Umbilical cord (tissue), 2 donors: Measurements from ENCODE around the gene PCDHGA1. TPM values are rescaled to one million over a fixed set of nuclear protein-coding genes. Genes with fewer than 3 reads are reported as not detected.
"Not testable (repeated sequence)": the region's sequence is repeated elsewhere in the genome, so short reads cannot be mapped to it uniquely, and the experiment has no call there.

Source experiments
- DNase-seq: peaks from one replicate; pipeline ENCODE4 v3.0.0-alpha.2; 2015; ENCODE audit warnings: low spot score
- total RNA-seq: library from RNA; depleted of rRNA; stranded (reverse); fragments of >200 nt; gene quantifications from one replicate; pipeline ENCODE4 v1.2.3, GENCODE V29; 2014; ENCODE audit warnings: low replicate concordance; ENCODE audit not compliant: insufficient read depth

PCDHGA1 gene
- total RNA-seq, 1 donor from 2014 or later = 0.96 TPM

- DNase-seq = not testable (repeated sequence)
These were observed 15.7 kb downstream of the PCDHGA1 start for GRCh38 chr5:141346017-141346416.

DNA sequence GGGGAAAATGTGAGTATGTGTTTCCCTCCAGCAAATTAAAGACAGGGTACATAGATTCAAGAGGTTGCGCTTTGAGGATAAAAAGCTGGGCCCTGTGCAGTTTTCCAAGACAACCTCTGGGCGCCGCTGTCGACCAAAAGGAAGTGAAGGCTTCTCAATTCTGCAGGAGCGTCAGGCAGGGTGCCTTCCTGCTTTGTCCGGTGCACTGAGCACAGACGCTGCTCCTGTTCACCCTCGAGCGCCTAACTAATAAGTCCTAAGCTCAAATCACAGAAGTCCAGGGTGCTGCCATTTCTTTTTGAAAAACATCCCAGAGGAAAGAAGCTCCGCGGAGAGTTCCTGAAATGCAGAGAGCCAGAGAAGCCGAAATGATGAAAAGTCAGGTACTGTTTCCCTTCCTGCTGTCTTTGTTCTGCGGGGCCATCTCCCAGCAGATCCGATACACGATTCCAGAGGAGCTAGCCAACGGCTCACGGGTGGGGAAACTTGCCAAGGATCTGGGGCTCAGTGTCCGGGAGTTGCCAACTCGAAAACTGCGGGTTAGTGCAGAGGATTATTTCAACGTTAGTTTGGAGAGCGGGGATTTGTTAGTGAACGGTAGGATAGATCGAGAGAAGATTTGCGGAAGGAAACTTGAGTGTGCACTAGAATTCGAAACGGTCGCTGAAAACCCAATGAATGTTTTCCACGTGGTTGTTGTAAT lies 19.8 kb downstream of the PCDHGA1 start, which contains the start of gene PCDHGB1:
Gene PCDHGB1, plus strand, starts transcription at position 183 of the 703 bp plus-strand sequence. Its CDS starts 162 bp downstream, at position 345.
- DNase-seq = no peak

DNA sequence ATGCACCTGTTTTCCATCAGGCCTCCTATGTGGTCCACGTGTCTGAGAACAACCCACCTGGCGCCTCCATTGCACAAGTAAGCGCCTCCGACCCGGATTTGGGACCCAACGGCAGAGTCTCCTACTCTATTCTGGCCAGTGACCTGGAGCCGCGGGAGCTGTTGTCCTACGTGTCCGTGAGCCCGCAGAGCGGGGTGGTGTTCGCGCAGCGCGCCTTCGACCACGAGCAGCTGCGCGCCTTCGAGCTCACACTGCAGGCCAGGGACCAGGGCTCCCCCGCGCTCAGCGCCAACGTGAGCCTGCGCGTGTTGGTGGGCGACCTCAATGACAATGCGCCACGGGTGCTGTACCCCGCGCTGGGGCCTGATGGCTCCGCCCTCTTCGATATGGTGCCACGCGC lies 21.3 kb downstream of the PCDHGA1 start:
- no peak for DNase-seq

DNA sequence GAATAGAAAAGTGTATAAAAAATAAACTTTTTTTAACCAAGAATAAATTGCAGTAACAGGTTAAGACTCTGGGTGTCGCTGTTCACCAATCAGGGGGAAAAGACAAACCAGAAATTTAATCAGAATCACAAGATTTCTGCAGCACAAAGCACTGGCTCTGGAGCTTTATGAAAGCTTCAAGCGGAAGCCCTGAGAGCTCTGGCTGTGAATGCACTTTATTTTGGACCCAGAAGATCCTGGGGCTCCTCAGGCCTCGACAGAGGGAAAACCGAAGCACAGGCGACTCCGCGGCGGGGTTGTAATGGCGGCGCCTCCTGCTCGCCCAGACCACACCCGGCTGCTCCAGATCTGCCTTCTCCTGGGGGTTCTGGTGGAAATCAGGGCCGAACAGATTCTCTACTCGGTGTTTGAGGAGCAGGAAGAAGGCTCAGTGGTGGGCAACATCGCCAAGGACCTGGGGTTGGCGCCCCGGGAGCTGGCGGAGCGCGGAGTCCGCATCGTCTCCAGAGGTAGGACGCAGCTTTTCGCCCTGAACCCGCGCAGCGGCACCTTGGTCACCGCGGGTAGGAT lies 24.7 kb downstream of the PCDHGA1 start, which contains the start of gene PCDHGA4:
Gene PCDHGA4, plus strand, starts transcription at position 122 of the 570 bp plus-strand sequence. Its CDS starts 87 bp downstream, at position 209.
- DNase-seq = no peak

GRCh38 chr5:141355641-141356040 lies 25.3 kb downstream of the PCDHGA1 start:
- no peak for DNase-seq

DNA sequence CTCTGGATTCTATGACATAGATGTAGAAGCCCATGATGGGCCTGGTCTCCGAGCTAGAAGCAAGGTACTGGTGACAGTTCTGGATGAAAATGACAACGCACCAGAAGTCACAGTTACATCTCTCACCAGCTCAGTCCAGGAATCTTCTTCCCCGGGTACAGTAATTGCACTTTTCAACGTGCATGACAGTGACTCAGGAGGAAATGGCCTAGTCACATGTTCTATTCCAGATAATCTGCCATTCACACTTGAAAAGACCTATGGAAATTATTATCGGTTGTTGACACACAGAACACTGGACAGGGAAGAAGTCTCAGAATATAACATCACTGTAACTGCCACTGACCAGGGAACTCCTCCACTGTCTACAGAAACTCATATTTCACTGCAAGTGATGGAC lies 25.8 kb downstream of the PCDHGA1 start:
- DNase-seq = no peak

DNA sequence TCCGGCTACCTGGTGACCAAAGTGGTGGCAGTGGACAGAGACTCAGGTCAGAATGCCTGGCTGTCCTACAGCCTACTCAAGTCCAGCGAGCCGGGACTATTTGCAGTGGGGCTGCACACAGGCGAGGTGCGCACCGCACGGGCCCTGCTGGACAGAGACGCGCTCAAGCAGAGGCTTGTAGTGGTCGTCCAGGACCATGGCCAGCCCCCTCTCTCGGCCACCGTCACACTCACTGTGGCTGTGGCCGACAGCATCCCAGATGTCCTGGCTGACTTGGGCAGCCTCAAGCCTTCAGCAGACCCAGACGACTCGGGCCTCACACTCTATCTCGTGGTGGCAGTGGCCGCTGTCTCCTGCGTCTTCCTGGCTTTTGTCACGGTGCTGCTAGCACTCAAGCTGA lies 26.6 kb downstream of the PCDHGA1 start:
- DNase-seq = no peak

DNA sequence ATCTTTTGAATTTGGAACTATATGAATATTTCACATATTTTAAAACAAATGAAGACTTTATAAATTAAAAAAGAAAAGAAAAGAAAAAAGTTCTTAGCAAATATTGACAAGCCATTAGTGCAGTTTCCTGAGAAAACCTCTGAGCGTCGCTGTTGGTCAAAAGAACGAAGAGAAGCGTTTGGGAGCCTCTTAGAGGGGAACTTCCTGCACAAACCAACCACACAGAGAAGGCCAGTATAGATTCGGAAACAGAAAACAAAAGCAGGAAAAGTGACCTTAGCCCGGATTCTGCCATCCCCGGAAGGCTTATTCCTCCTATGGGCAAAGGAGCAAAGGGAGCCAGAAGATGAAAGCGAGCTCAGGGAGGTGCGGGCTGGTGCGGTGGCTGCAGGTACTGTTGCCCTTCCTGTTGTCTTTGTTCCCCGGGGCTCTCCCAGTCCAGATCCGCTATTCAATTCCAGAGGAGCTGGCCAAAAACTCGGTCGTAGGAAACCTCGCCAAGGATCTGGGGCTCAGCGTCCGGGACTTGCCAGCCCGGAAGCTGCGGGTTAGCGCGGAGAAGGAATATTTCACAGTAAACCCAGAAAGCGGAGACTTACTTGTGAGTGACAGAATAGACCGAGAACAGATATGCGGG lies 29.6 kb downstream of the PCDHGA1 start, which contains the start of gene PCDHGB2:
Gene PCDHGB2, plus strand, starts transcription at position 205 of the 637 bp plus-strand sequence. Its CDS starts 142 bp downstream, at position 347.
- no peak for DNase-seq

GRCh38 chr5:141360685-141361084 lies 30.4 kb downstream of the PCDHGA1 start:
- DNase-seq = no peak

GRCh38 chr5:141362719-141363118 lies 32.4 kb downstream of the PCDHGA1 start:
- no peak for DNase-seq

- no peak for DNase-seq
These were observed 33.8 kb downstream of the PCDHGA1 start, which contains the start of gene PCDHGA5 for GRCh38 chr5:141363952-141364660. PCDHGA5 (plus strand) TSS chr5:141364162; CDS start chr5:141364331, 169 bp downstream.

GRCh38 chr5:141366016-141366896 lies 35.9 kb downstream of the PCDHGA1 start:
- no peak for DNase-seq

GRCh38 chr5:141369994-141370848 lies 39.9 kb downstream of the PCDHGA1 start, which contains the start of gene PCDHGB3:
PCDHGB3 (plus strand) TSS chr5:141370242; CDS start chr5:141370395, 153 bp downstream.
- no peak for DNase-seq

DNA sequence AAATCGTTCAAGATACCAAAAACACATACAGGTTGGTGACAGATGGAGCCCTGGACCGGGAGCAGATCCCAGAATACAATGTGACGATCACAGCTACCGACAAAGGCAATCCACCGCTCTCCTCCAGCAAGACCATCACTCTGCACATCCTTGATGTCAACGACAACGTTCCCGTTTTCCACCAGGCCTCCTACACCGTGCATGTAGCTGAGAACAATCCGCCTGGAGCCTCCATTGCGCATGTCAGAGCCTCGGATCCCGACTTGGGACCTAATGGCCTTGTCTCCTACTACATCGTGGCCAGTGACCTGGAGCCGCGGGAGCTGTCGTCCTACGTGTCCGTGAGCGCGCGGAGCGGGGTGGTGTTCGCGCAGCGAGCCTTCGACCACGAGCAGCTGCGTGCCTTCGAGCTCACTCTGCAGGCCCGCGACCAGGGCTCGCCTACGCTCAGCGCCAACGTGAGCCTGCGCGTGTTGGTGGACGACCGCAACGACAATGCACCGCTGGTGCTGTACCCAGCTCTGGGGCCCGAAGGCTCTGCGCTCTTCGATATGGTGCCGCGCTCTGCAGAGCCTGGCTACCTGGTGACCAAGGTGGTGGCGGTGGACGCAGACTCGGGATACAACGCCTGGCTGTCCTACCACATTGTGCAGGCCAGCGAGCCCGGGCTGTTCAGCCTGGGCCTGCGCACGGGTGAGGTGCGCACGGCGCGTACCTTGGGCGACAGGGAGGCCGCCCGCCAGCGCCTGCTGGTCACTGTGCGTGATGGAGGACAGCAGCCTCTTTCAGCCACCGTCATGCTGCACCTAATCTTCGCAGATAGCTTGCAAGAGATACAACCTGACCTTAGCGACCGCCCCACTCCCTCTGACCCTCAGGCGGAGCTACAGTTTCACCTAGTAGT lies 41.5 kb downstream of the PCDHGA1 start:
- DNase-seq = no peak

- DNase-seq = peak; percentile 7
These were observed 43.5 kb downstream of the PCDHGA1 start, which contains the start of gene PCDHGA6 for GRCh38 chr5:141373673-141374317. PCDHGA6 (plus strand) TSS chr5:141373891; CDS start chr5:141374084, 193 bp downstream.

GRCh38 chr5:141374627-141375026 lies 44.3 kb downstream of the PCDHGA1 start:
- DNase-seq = no peak

DNA sequence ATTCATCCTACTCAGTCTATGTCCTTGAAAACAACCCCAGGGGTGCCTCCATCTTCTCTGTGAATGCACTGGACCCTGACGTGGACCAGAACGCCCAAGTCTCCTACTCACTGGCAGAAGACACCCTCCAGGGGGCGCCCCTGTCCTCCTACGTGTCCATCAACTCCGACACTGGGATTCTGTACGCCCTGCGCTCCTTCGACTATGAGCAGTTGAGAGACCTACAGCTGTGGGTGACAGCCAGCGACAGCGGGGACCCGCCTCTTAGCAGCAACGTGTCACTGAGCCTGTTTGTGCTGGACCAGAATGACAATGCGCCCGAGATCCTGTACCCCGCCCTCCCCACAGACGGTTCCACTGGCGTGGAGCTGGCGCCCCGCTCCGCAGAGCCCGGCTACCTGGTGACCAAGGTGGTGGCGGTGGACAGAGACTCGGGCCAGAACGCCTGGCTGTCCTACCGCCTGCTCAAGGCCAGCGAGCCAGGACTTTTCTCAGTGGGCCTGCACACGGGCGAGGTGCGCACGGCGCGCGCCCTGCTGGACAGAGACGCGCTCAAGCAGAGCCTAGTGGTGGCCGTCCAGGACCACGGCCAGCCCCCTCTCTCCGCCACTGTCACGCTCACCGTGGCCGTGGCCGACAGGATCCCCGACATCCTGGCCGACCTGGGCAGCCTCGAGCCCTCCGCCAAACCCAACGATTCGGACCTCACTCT lies 45.3 kb downstream of the PCDHGA1 start:
- not testable (repeated sequence) for DNase-seq
